Karpas-422 (cell line): ENCODE results near the gene NOCT. TPM values are rescaled to one million over a fixed set of nuclear protein-coding genes. Genes with fewer than 3 reads are reported as not detected.

Source experiments
- DNase-seq: peaks from one replicate; pipeline ENCODE4 v3.0.0-alpha.2; 2015
- H2AFZ ChIP-seq: fragments of 200-600 bp; sonication (generic); 2 replicates; pipeline ENCODE4 v1.6.1; 2014; ENCODE audit warnings: antibody characterized with exemption, low read length, mixed read lengths
- H3K27ac ChIP-seq: fragments of 200-600 bp; sonication (generic); 2 replicates; pipeline ENCODE4 v1.5.1; 2014; ENCODE audit warnings: mild to moderate bottlenecking, low read length, moderate library complexity
- H3K27me3 ChIP-seq: fragments of 200-600 bp; sonication (generic); 2 replicates; pipeline ENCODE4 v1.6.1; 2014; ENCODE audit warnings: low read length, mixed read lengths
- H3K36me3 ChIP-seq: fragments of 200-600 bp; sonication (generic); 2 replicates; pipeline ENCODE4 v1.6.1; 2014; ENCODE audit warnings: low read length, mixed read lengths; ENCODE audit not compliant: insufficient read depth
- H3K4me1 ChIP-seq: fragments of 200-600 bp; sonication (generic); 2 replicates; pipeline ENCODE4 v1.6.1; 2014; ENCODE audit warnings: mild to moderate bottlenecking, low read length, mixed read lengths
- H3K4me2 ChIP-seq: fragments of 200-600 bp; sonication (generic); 2 replicates; pipeline ENCODE4 v1.6.1; 2014; ENCODE audit warnings: low read length, low read depth, mild to moderate bottlenecking; ENCODE audit not compliant: poor library complexity, severe bottlenecking
- H3K4me3 ChIP-seq: fragments of 200-600 bp; sonication (generic); 2 replicates; pipeline ENCODE4 v1.5.1; 2014; ENCODE audit warnings: mild to moderate bottlenecking, antibody characterized with exemption, low read length, mixed read lengths
- H3K79me2 ChIP-seq: fragments of 200-600 bp; sonication (generic); 2 replicates; pipeline ENCODE4 v1.6.1; 2014; ENCODE audit warnings: mild to moderate bottlenecking, low read length, mixed read lengths
- H3K9ac ChIP-seq: fragments of 200-600 bp; sonication (generic); 2 replicates; pipeline ENCODE4 v1.6.0; 2014; ENCODE audit warnings: low read length
- H3K9me2 ChIP-seq: fragments of 200-600 bp; sonication (generic), shearing (Covaris generic); replicated peaks from 2 replicates; pipeline ENCODE4 v1.6.0; 2014; ENCODE audit warnings: mild to moderate bottlenecking, low read length, moderate library complexity; ENCODE audit not compliant: insufficient read depth
- H3K9me3 ChIP-seq: fragments of 300-700, 200-600 bp; sonication (generic); 2 replicates; pipeline ENCODE4 v1.6.1; 2014; ENCODE audit warnings: low read length, mixed read lengths
- H4K20me1 ChIP-seq: fragments of 200-600 bp; sonication (generic); 2 replicates; pipeline ENCODE4 v1.6.1; 2014; ENCODE audit warnings: mild to moderate bottlenecking, antibody characterized with exemption, low read length, low read depth; ENCODE audit not compliant: insufficient read depth
- small RNA-seq: library from RNA; depleted of rRNA; stranded (forward); fragments of <200 nt; gene quantifications from one replicate; pipeline ENCODE3, GENCODE V24; 2014
- total RNA-seq: library from RNA; depleted of rRNA; stranded (reverse); fragments of >200 nt; shearing (Covaris generic); gene quantifications from 2 replicates; pipeline ENCODE4 v1.2.3, GENCODE V29; 2014; ENCODE audit warnings: low replicate concordance; rRNA removed

Gene NOCT
- total RNA-seq, 1 experiment from 2014 or later = 12.6 TPM

DNA sequence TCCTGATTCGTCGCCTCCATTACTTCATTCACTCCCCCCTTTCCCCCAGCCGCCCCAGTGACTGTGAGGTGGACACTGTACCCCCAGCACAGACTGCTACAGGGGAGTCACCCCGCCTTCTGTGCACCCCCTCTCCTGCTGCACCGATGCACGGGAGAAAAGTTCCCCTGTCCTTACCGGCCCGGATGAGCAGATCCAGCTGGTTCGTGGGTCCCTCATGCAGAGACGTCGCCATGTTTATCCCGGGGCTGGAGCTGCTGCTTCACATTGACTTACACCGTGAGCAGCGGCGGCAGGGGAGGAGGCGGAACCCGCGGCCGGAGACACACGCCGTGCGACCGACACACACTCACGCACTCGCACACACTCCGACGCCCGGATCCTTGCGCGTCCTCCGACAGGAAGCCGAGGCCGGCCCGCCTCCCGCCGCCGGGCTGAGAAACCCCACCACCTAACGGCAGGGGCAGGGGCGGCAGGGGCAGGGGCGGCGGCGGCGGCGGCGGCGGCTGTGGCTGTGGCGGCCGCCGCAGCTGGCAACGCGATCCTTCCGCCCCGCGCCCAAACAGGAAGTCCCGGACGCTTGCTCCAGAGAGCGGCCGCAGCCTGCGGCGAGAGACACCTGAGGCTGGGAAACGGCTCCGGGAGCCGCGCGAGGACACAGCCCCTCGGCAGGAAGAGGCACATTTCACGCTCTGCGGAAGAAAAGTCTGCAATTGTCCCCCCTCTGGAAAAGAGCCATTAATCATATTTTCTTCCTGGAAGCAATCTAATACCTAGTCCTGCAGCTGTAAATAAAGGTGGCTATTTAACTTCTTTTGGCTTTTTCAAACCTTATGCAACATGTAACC, 68.6 kb downstream of the NOCT start:
- Histone ChIP-seq H3K27ac (peak overlapping the region; percentile 93), H4K20me1 (0 out of 2 replicates have a peak, but pooled peaks cover 7% of the 10 kb centered on the region), H3K79me2 (peaks cover 45% of the 10 kb centered on the region), H3K4me3 (peak overlapping the region; percentile 98), H3K9me3 (no peaks in the 10 kb centered on the region), H2AFZ (peak overlapping the region; percentile 82), H3K4me2 (peak overlapping the region; percentile 80), H3K36me3 (peaks cover 5% of the 10 kb centered on the region; the same call in 1 of the 2 replicates), H3K4me1 (peaks cover 40% of the 10 kb centered on the region), H3K27me3 (no peaks in the 10 kb centered on the region), H3K9ac (peak overlapping the region; percentile 98), H3K9me2 (no peaks in the 10 kb centered on the region)
- peak; percentile 95 for DNase-seq

DNA sequence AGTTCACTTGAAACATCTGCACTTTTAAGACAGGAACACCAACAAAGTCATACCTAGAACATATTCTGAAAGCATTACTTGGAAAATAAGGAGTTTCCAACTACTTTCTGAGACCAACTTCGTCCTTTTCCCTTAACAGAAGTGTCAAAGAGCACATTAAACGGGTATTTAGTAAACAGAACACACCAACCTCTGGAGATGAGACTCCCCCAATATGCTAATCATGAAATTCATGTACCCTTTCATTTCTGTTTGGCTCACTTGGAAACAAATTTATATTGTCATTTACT, 69.2 kb downstream of the NOCT start:
- Histone ChIP-seq H3K9me3 (no peaks in the 10 kb centered on the region), H2AFZ (peak overlapping the region; percentile 82), H3K9me2 (no peaks in the 10 kb centered on the region), H3K4me2 (peak overlapping the region; percentile 80), H4K20me1 (0 out of 2 replicates have a peak, but pooled peaks cover 7% of the 10 kb centered on the region), H3K79me2 (peaks cover 39% of the 10 kb centered on the region), H3K27me3 (no peaks in the 10 kb centered on the region), H3K4me1 (peaks cover 36% of the 10 kb centered on the region), H3K9ac (peak overlapping the region; percentile 98), H3K36me3 (peaks cover 5% of the 10 kb centered on the region; the same call in 1 of the 2 replicates), H3K4me3 (peak overlapping the region; percentile 98), H3K27ac (peak overlapping the region; percentile 93)
- DNase-seq = peak; percentile 51

DNA sequence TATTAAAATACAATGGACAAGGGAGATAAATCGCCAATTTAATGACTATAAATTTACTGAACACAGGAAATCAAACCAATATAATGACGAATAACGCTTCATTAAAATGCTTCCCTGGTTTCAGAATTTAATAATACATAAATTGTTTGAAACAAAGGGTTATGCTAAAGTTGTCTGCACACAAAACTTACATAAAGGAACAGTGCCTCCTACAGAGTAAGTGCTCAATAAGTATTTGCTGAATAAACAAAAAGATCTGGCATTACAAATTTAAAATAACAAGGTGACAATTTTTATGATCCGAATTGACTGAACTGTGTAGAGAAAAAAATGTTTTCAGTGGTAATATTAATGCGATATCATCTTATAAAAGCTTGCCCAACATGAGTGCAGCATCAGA, 69.6 kb downstream of the NOCT start:
- H3K9ac ChIP-seq = peak overlapping the region; percentile 98
- peaks cover 2% of the 10 kb centered on the region; the same call in 1 of the 2 replicates for H3K36me3 ChIP-seq
- H2AFZ ChIP-seq = peak overlapping the region; percentile 82
- no peaks in the 10 kb centered on the region for H3K9me2 ChIP-seq
- no peaks in the 10 kb centered on the region for H3K27me3 ChIP-seq
- H3K4me3 ChIP-seq = peak overlapping the region; percentile 98
- peak overlapping the region; percentile 93 for H3K27ac ChIP-seq
- peaks cover 33% of the 10 kb centered on the region for H3K4me1 ChIP-seq
- peaks cover 36% of the 10 kb centered on the region for H3K79me2 ChIP-seq
- H3K9me3 ChIP-seq = no peaks in the 10 kb centered on the region
- peak overlapping the region; percentile 80 for H3K4me2 ChIP-seq
- H4K20me1 ChIP-seq = 0 out of 2 replicates have a peak, but pooled peaks cover 7% of the 10 kb centered on the region
- no peak for DNase-seq

DNA sequence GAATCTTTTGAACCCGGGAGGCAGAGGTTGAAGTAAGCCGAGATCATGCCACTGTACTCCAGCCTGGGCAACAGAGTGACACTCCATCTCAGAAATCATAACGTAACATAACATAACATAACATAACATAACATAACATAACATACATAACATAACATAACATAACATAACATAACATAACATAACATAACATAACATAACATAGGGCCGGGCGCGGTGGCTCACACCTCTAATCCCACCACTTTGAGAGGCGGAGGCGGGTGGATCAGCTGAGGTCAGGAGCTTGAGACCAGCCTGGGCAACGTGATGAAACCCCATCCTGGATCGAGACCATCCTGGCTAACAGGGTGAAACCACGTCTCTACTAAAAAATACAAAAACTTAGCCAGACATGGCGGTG, 76.7 kb downstream of the NOCT start:
- Histone ChIP-seq H4K20me1 (no peaks in the 10 kb centered on the region), H3K27ac (no peak overlapping the region), H3K9me2 (no peaks in the 10 kb centered on the region), H3K79me2 (no peaks in the 10 kb centered on the region), H3K36me3 (no peaks in the 10 kb centered on the region), H3K9ac (no peak overlapping the region), H2AFZ (no peak overlapping the region), H3K4me1 (no peaks in the 10 kb centered on the region), H3K4me2 (no peak overlapping the region), H3K9me3 (no peaks in the 10 kb centered on the region), H3K4me3 (no peak overlapping the region), H3K27me3 (no peaks in the 10 kb centered on the region)
- no peak for DNase-seq

Small RNA genes within 50 kb of the gene (small RNA-seq; reads per million reads assigned to genes)
- gene RNU6-531P = not detected

Other genes with a start within 250 kb of the NOCT start
- gene ELF2, start 161.4 kb downstream of the NOCT start, total RNA-seq = 17.4 and 33.1 TPM in 2 replicates